Diencephalon (tissue), 1 donor: ENCODE results near the gene OR51A2. TPM values are rescaled to one million over a fixed set of nuclear protein-coding genes. Genes with fewer than 3 reads are reported as not detected.

Source experiments
- total RNA-seq: library from RNA; depleted of rRNA; stranded (reverse); fragments of >200 nt; gene quantifications from one replicate; pipeline ENCODE4 v1.2.3, GENCODE V29; 2014

The OR51A2 gene
- not detected for total RNA-seq

GRCh38 chr11:4955613-4956012 lies at the start of gene OR51A2:
Gene OR51A2 (minus strand): TSS chr11:4955713. CDS start chr11:4955713, 0 bp downstream.

GRCh38 chr11:4994551-4994950 lies 39.0 kb upstream of the OR51A2 start, which contains the start of gene OR51L1:
Gene OR51L1 (plus strand): TSS chr11:4994851. CDS start chr11:4998983, 4,132 bp downstream.

GRCh38 chr11:4947505-4947904 lies 8.0 kb downstream of the OR51A2 start, which contains the start of gene OR51A4:
Gene OR51A4 (minus strand): TSS chr11:4947605. CDS start chr11:4947100, 505 bp downstream.

DNA sequence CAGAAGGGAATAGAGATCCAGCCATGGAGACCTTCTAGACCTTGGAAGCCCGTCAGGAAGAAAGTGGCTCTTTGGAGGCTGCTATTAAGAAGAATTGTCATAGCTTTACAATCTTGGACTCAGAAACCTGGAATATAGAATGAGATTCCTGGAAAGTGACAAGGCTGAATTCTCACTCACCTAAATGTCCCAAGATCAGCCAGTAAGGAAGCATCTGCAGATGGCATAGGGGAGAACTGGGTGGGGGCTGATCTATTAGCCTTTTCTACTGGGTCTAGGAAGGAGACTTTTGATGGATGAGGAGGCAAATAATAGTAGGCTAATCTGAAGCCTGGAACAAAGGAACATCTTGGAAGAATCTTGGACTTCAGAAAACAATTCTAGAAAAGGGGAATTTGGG lies 31.3 kb downstream of the OR51A2 start, which contains the start of gene OR51G1:
TSS of gene OR51G1 (minus strand) at position 101 of the 400 bp plus-strand sequence. CDS start at position 101, 0 bp downstream.

GRCh38 chr11:4919250-4919649 lies 36.3 kb downstream of the OR51A2 start, which contains the start of gene OR51G2:
Gene OR51G2 (minus strand): TSS chr11:4919350. CDS start chr11:4915663, 3,687 bp downstream.

Other genes starting within 250 kb of the OR51A2 start
- gene OR51F1, start 185.8 kb downstream of the OR51A2 start, total RNA-seq, result not detected
- gene OR52R1, start 151.3 kb downstream of the OR51A2 start, total RNA-seq, result not detected
- not detected for gene OR51F2, start 134.4 kb downstream of the OR51A2 start, total RNA-seq
- not detected for gene OR51S1, start 106.5 kb downstream of the OR51A2 start, total RNA-seq
- gene OR51T1, start 73.8 kb downstream of the OR51A2 start, total RNA-seq, result not detected
- not detected for gene OR51A7, start 51.9 kb downstream of the OR51A2 start, total RNA-seq
- not detected for gene OR51G2, start 36.4 kb downstream of the OR51A2 start, total RNA-seq
- gene OR51G1, start 31.4 kb downstream of the OR51A2 start, total RNA-seq, result not detected
- not detected for gene OR51A4, start 8.1 kb downstream of the OR51A2 start, total RNA-seq
- gene OR51L1, start 39.1 kb upstream of the OR51A2 start, total RNA-seq, result not detected
- not detected for gene OR52J3, start 90.8 kb upstream of the OR51A2 start, total RNA-seq
- gene OR52E2, start 103.9 kb upstream of the OR51A2 start, total RNA-seq, result not detected
- not detected for gene OR52E1, start 113.9 kb upstream of the OR51A2 start, total RNA-seq
- gene OR52A5, start 182.6 kb upstream of the OR51A2 start, total RNA-seq, result not detected
- gene OR52A1, start 199.0 kb upstream of the OR51A2 start, total RNA-seq, result not detected
- not detected for gene OR51V1, start 245.0 kb upstream of the OR51A2 start, total RNA-seq